Measurements from ENCODE around the gene ATP6V0E2.

ATP6V0E2 gene

DNA sequence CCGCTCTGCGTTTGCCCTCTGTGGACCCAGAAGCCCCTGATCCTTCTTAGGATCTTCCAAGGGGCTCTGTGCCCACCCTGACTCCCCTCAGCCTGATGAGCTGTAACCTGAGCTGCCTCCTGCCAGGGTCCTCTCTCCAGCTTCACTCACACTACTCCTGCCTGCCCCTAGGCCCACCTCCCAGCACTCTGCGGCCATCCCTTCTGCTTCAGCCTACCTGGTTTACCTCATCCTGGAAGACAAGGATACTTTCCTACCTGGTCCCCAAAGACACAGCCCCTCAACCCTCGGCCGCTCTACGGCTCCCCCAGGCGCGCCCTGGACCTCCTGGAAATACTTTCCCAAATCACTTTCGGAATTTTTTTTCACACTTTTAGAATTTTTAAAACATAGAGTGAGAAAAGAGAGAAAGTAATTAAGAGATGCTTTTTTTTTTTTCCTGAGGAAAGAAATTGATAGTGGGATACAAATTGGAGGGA, 42.0 kb upstream of the ATP6V0E2 start:
- H3K9me3 ChIP-seq (replicated peaks in 1 of 2; ENCODE audit: control insufficient read depth in 2 of 2, insufficient read depth in 1 of 2, low read depth in 1 of 2, low read length in 2 of 2): no peaks in the 10 kb centered on the region
- no peak overlapping the region for H4K8ac ChIP-seq (ENCODE audit: low read depth, low read length)
- no peak overlapping the region for H2AK5ac ChIP-seq (ENCODE audit: low read depth, low read length)
- no peaks in the 10 kb centered on the region for H3K79me1 ChIP-seq (ENCODE audit: low read depth, low read length)
- no peak overlapping the region for H2BK120ac ChIP-seq (ENCODE audit: low read depth, low read length)
- no peak overlapping the region for H3K18ac ChIP-seq (ENCODE audit: low read length)
- no peak overlapping the region for H3K4me3 ChIP-seq (ENCODE audit: low read length in 2 of 2)
- no peak overlapping the region for H3K9ac ChIP-seq (ENCODE audit: low read depth, low read length, poor library complexity)
- WGBS, 2 donors (ENCODE audit: extremely low coverage in 2 of 2, insufficient read length in 2 of 2, insufficient replicate concordance in 1 of 2): no CpG with 5 or more reads among the region's 9 CpGs
- no peak overlapping the region for H3K4me2 ChIP-seq (ENCODE audit: insufficient read depth, low read length, poor library complexity, severe bottlenecking)
- H3K23ac ChIP-seq (ENCODE audit: low read depth, low read length, poor library complexity): no peak overlapping the region
- H4K91ac ChIP-seq (ENCODE audit: low read depth, low read length, poor library complexity): no peak overlapping the region
- H3K4ac ChIP-seq (ENCODE audit: low read length): no peak overlapping the region
- peak overlapping the region; percentile 27 for H2AFZ ChIP-seq (ENCODE audit: low read length)
- no peak for DNase-seq (ENCODE audit: low spot score)
- H2BK5ac ChIP-seq (ENCODE audit: low read length): no peak overlapping the region
- no peak overlapping the region for H2BK15ac ChIP-seq (ENCODE audit: low read length)
- H3K27ac ChIP-seq (replicated peaks; ENCODE audit: low read length): no peak overlapping the region
- H3K27me3 ChIP-seq (ENCODE audit: control insufficient read depth in 3 of 3, insufficient read depth in 3 of 3, low read depth in 1 of 3, low read length in 3 of 3): peaks cover 0 to 37% (median 3%) of the 10 kb centered on the region in 3 experiments
- H3K4me1 ChIP-seq (ENCODE audit: control insufficient read depth in 2 of 2, insufficient read depth in 1 of 2, low read depth in 1 of 2, low read length in 2 of 2): peaks cover 0 to 10% of the 10 kb centered on the region in 2 donors
- no peaks in the 10 kb centered on the region for H3K36me3 ChIP-seq (replicated peaks in 1 of 2; ENCODE audit: control insufficient read depth in 2 of 2, insufficient read depth in 2 of 2, low read length in 2 of 2)
- no peak overlapping the region for H3K14ac ChIP-seq (ENCODE audit: low read length)
- H2BK12ac ChIP-seq (ENCODE audit: low read length): no peak overlapping the region

GRCh38 chr7:149832332-149833041, 41.3 kb upstream of the ATP6V0E2 start:
- Histone ChIP-seq H2BK120ac (ENCODE audit: low read depth, low read length) (no peak overlapping the region), H3K36me3 (replicated peaks in 1 of 2; ENCODE audit: control insufficient read depth in 2 of 2, insufficient read depth in 2 of 2, low read length in 2 of 2) (no peaks in the 10 kb centered on the region), H4K91ac (ENCODE audit: low read depth, low read length, poor library complexity) (no peak overlapping the region), H2BK5ac (ENCODE audit: low read length) (no peak overlapping the region), H3K27ac (replicated peaks; ENCODE audit: low read length) (no peak overlapping the region), H2BK12ac (ENCODE audit: low read length) (no peak overlapping the region), H4K8ac (ENCODE audit: low read depth, low read length) (no peak overlapping the region), H3K18ac (ENCODE audit: low read length) (peak overlapping the region; percentile 90), H3K4me3 (ENCODE audit: low read length in 2 of 2) (no peak overlapping the region), H3K9me3 (replicated peaks in 1 of 2; ENCODE audit: control insufficient read depth in 2 of 2, insufficient read depth in 1 of 2, low read depth in 1 of 2, low read length in 2 of 2) (no peaks in the 10 kb centered on the region), H3K27me3 (ENCODE audit: control insufficient read depth in 3 of 3, insufficient read depth in 3 of 3, low read depth in 1 of 3, low read length in 3 of 3) (peaks cover 0 to 37% (median 3%) of the 10 kb centered on the region in 3 experiments), H3K4ac (ENCODE audit: low read length) (peak overlapping the region; percentile 72), H3K14ac (ENCODE audit: low read length) (peak overlapping the region; percentile 67), H2AFZ (ENCODE audit: low read length) (no peak overlapping the region), H3K4me1 (ENCODE audit: control insufficient read depth in 2 of 2, insufficient read depth in 1 of 2, low read depth in 1 of 2, low read length in 2 of 2) (peaks cover 0 to 10% of the 10 kb centered on the region in 2 donors), H3K79me1 (ENCODE audit: low read depth, low read length) (no peaks in the 10 kb centered on the region), H3K9ac (ENCODE audit: low read depth, low read length, poor library complexity) (no peak overlapping the region), H2AK5ac (ENCODE audit: low read depth, low read length) (peak overlapping the region; percentile 59), H2BK15ac (ENCODE audit: low read length) (no peak overlapping the region), H3K4me2 (ENCODE audit: insufficient read depth, low read length, poor library complexity, severe bottlenecking) (no peak overlapping the region), H3K23ac (ENCODE audit: low read depth, low read length, poor library complexity) (no peak overlapping the region)
- DNase-seq (ENCODE audit: low spot score): no peak
- WGBS, 2 donors (ENCODE audit: extremely low coverage in 2 of 2, insufficient read length in 2 of 2, insufficient replicate concordance in 1 of 2): no CpG with 5 or more reads among the region's 13 CpGs

DNA sequence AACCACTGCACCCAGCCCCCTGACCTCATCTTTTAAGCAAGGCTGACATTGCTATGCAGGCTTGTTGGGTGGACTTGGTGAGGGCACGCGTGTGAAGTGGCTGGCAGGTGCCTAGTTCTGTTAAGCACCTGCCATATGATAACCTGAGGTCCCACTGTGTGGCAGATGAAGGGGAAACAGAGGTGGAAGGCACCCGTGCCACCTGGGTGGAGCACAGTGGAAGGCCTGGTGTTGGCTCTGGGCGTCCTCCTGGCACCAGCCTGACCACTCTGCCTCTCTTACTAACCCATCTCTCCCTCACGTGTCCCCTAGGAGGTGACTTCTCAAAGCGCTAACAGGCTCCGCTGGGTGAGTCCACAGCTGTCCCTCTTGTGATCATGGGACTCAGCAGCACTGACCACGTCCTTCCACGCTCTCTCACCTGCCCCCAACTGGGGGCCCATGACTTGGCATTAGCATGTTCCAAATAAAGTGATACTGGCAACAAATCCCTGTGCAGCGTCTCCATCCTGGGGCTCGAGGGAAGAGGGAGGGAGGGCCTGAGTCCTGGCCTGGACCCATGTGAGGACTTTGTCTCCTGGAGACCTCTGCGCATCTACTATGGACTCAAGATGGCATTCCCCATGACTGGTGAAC, 40.2 kb upstream of the ATP6V0E2 start:
- Histone ChIP-seq H2BK5ac (ENCODE audit: low read length) (no peak overlapping the region), H3K36me3 (replicated peaks in 1 of 2; ENCODE audit: control insufficient read depth in 2 of 2, insufficient read depth in 2 of 2, low read length in 2 of 2) (no peaks in the 10 kb centered on the region), H2AFZ (ENCODE audit: low read length) (no peak overlapping the region), H3K4me1 (ENCODE audit: control insufficient read depth in 2 of 2, insufficient read depth in 1 of 2, low read depth in 1 of 2, low read length in 2 of 2) (peaks cover 0 to 14% of the 10 kb centered on the region in 2 donors), H4K8ac (ENCODE audit: low read depth, low read length) (no peak overlapping the region), H3K18ac (ENCODE audit: low read length) (no peak overlapping the region), H3K23ac (ENCODE audit: low read depth, low read length, poor library complexity) (no peak overlapping the region), H3K4me3 (ENCODE audit: low read length in 2 of 2) (no peak overlapping the region), H3K27ac (replicated peaks; ENCODE audit: low read length) (no peak overlapping the region), H3K4ac (ENCODE audit: low read length) (no peak overlapping the region), H3K27me3 (ENCODE audit: control insufficient read depth in 3 of 3, insufficient read depth in 3 of 3, low read depth in 1 of 3, low read length in 3 of 3) (peaks cover 0 to 37% (median 3%) of the 10 kb centered on the region in 3 experiments), H3K14ac (ENCODE audit: low read length) (no peak overlapping the region), H2AK5ac (ENCODE audit: low read depth, low read length) (no peak overlapping the region), H2BK12ac (ENCODE audit: low read length) (no peak overlapping the region), H3K79me1 (ENCODE audit: low read depth, low read length) (no peaks in the 10 kb centered on the region), H3K9me3 (replicated peaks in 1 of 2; ENCODE audit: control insufficient read depth in 2 of 2, insufficient read depth in 1 of 2, low read depth in 1 of 2, low read length in 2 of 2) (no peaks in the 10 kb centered on the region), H4K91ac (ENCODE audit: low read depth, low read length, poor library complexity) (no peak overlapping the region), H3K4me2 (ENCODE audit: insufficient read depth, low read length, poor library complexity, severe bottlenecking) (no peak overlapping the region), H2BK15ac (ENCODE audit: low read length) (no peak overlapping the region), H3K9ac (ENCODE audit: low read depth, low read length, poor library complexity) (no peak overlapping the region), H2BK120ac (ENCODE audit: low read depth, low read length) (no peak overlapping the region)
- DNase-seq (ENCODE audit: low spot score): no peak
- no CpG with 5 or more reads among the region's 12 CpGs for WGBS, 2 donors (ENCODE audit: extremely low coverage in 2 of 2, insufficient read length in 2 of 2, insufficient replicate concordance in 1 of 2)

DNA sequence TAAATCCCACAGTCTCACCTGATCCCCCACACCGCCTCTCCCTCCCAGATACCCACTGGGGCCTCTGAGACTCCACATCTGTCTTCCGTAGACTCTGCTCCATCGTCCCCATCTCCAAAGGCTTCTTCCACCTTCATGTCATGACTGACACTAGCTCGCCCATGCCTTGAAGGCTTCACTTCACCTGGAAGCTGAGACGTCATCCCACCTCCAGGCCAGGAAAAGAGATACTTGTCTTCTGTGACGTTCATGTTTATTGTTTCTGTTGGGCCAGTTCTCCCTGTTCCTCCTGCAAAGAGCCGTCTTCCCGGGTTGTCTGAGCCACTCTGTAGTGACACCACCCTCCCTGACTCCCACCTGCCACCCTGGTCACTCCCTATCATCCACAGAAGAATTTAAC, 39.2 kb upstream of the ATP6V0E2 start:
- H2AK5ac ChIP-seq (ENCODE audit: low read depth, low read length): peak overlapping the region; percentile 18
- H3K27me3 ChIP-seq (ENCODE audit: control insufficient read depth in 3 of 3, insufficient read depth in 3 of 3, low read depth in 1 of 3, low read length in 3 of 3): peaks cover 0 to 37% (median 3%) of the 10 kb centered on the region in 3 experiments
- peaks cover 2 to 14% of the 10 kb centered on the region in 2 donors for H3K4me1 ChIP-seq (ENCODE audit: control insufficient read depth in 2 of 2, insufficient read depth in 1 of 2, low read depth in 1 of 2, low read length in 2 of 2)
- no peaks in the 10 kb centered on the region for H3K9me3 ChIP-seq (replicated peaks in 1 of 2; ENCODE audit: control insufficient read depth in 2 of 2, insufficient read depth in 1 of 2, low read depth in 1 of 2, low read length in 2 of 2)
- no peaks in the 10 kb centered on the region for H3K79me1 ChIP-seq (ENCODE audit: low read depth, low read length)
- H3K18ac ChIP-seq (ENCODE audit: low read length): no peak overlapping the region
- no peak overlapping the region for H2BK120ac ChIP-seq (ENCODE audit: low read depth, low read length)
- peak overlapping the region; percentile 40 for H3K23ac ChIP-seq (ENCODE audit: low read depth, low read length, poor library complexity)
- no peak overlapping the region for H4K8ac ChIP-seq (ENCODE audit: low read depth, low read length)
- H3K9ac ChIP-seq (ENCODE audit: low read depth, low read length, poor library complexity): no peak overlapping the region
- WGBS, 2 donors (ENCODE audit: extremely low coverage in 2 of 2, insufficient read length in 2 of 2, insufficient replicate concordance in 1 of 2): no CpG with 5 or more reads among the region's 8 CpGs
- H3K14ac ChIP-seq (ENCODE audit: low read length): no peak overlapping the region
- H2BK5ac ChIP-seq (ENCODE audit: low read length): no peak overlapping the region
- H3K36me3 ChIP-seq (replicated peaks in 1 of 2; ENCODE audit: control insufficient read depth in 2 of 2, insufficient read depth in 2 of 2, low read length in 2 of 2): no peaks in the 10 kb centered on the region
- no peak overlapping the region for H3K4me2 ChIP-seq (ENCODE audit: insufficient read depth, low read length, poor library complexity, severe bottlenecking)
- H3K4ac ChIP-seq (ENCODE audit: low read length): no peak overlapping the region
- H2AFZ ChIP-seq (ENCODE audit: low read length): no peak overlapping the region
- H2BK12ac ChIP-seq (ENCODE audit: low read length): no peak overlapping the region
- H3K27ac ChIP-seq (replicated peaks; ENCODE audit: low read length): no peak overlapping the region
- no peak overlapping the region for H4K91ac ChIP-seq (ENCODE audit: low read depth, low read length, poor library complexity)
- H3K4me3 ChIP-seq (ENCODE audit: low read length in 2 of 2): no peak overlapping the region
- DNase-seq (ENCODE audit: low spot score): no peak
- H2BK15ac ChIP-seq (ENCODE audit: low read length): no peak overlapping the region
